ENCODE results near the gene ZNF433. TPM values are rescaled to one million over a fixed set of nuclear protein-coding genes. Genes with fewer than 3 reads are reported as not detected.

ZNF433 gene
- total RNA-seq, 4 donors from 2014 or later, result 5.4 to 12.8 (median 6.5) TPM

- no peaks in the 10 kb centered on the region for H3K27me3 ChIP-seq
- ATAC-seq, result peak; percentile 99
- H3K4me3 ChIP-seq, result peak within 1 kb of the TSS; percentile 78 to 98
- peaks cover 0 to 43% (median 1%) of the 10 kb centered on the region in 3 donors for H3K9me3 ChIP-seq
- H3K27ac ChIP-seq, result peak within 1 kb of the TSS; percentile 87 to 97 (median 96)
- WGBS, 2 donors (ENCODE audit: low coverage in 1 of 2), result 3 to 6% methylated on average over 4 to 7 of the region's 66 CpGs
- peaks cover 0 to 23% (median 4%) of the 10 kb centered on the region in 3 donors for H3K4me1 ChIP-seq
- H3K36me3 ChIP-seq, result peaks cover 0 to 28% of the 10 kb centered on the region in 2 donors
- TF ChIP-seq POLR2A (IDR thresholded peaks at IDR 0.05), result peak; percentile 88 to 91
- peak; percentile 97 for TF ChIP-seq POLR2AphosphoS5 (IDR thresholded peaks at IDR 0.05)
- TF ChIP-seq, protein P1, sequence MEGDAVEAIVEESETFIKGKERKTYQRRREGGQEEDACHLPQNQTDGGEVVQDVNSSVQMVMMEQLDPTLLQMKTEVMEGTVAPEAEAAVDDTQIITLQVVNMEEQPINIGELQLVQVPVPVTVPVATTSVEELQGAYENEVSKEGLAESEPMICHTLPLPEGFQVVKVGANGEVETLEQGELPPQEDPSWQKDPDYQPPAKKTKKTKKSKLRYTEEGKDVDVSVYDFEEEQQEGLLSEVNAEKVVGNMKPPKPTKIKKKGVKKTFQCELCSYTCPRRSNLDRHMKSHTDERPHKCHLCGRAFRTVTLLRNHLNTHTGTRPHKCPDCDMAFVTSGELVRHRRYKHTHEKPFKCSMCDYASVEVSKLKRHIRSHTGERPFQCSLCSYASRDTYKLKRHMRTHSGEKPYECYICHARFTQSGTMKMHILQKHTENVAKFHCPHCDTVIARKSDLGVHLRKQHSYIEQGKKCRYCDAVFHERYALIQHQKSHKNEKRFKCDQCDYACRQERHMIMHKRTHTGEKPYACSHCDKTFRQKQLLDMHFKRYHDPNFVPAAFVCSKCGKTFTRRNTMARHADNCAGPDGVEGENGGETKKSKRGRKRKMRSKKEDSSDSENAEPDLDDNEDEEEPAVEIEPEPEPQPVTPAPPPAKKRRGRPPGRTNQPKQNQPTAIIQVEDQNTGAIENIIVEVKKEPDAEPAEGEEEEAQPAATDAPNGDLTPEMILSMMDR (IDR thresholded peaks at IDR 0.05), result peak in 1 of 4 experiments; percentile 10
- TF ChIP-seq EP300 (IDR thresholded peaks at IDR 0.05), result no peak
Observed at GRCh38 chr19:12064590-12065538, 29.4 kb upstream of the ZNF433 start, which contains the start of gene ZNF844. TSS of gene ZNF844 (plus strand) at chr19:12064731. CDS start at chr19:12064874, 143 bp downstream.

DNA sequence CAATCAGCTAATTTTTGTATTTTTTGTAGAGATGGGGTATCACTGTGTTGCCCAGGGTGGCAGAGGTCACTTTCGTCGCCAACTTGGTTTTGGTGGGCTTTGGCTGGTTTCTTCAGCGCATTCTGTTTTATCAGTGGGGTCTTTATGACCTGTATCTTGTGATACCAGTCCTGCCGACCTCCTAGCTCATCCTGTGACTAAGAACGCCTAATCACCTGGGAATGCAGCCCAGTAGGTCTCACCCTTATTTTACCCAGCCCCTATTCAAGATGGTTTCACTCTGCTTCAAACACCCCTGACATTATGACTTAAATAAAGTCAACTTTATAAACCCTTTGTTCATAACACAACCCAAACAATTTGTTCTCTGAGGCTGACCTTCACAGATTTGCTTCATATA is 20.3 kb upstream of the ZNF433 start:
- Histone ChIP-seq H3K9me3 (no peaks in the 10 kb centered on the region), H3K27ac (no peak overlapping the region), H3K27me3 (no peaks in the 10 kb centered on the region), H3K4me3 (no peak overlapping the region), H3K36me3 (no peaks in the 10 kb centered on the region), H3K4me1 (peaks cover 0 to 26% (median 5%) of the 10 kb centered on the region in 3 donors)
- ATAC-seq, result no peak
- whole genome bisulfite sequencing, 2 donors (ENCODE audit: low coverage in 1 of 2), result 50 to 73% methylated on average over 3 to 5 of the region's 5 CpGs
- TF ChIP-seq EP300 (IDR thresholded peaks at IDR 0.05) (no peak), POLR2AphosphoS5 (IDR thresholded peaks at IDR 0.05) (no peak), POLR2A (IDR thresholded peaks at IDR 0.05) (no peak)
- TF ChIP-seq, protein P1 (IDR thresholded peaks at IDR 0.05), result no peak

DNA sequence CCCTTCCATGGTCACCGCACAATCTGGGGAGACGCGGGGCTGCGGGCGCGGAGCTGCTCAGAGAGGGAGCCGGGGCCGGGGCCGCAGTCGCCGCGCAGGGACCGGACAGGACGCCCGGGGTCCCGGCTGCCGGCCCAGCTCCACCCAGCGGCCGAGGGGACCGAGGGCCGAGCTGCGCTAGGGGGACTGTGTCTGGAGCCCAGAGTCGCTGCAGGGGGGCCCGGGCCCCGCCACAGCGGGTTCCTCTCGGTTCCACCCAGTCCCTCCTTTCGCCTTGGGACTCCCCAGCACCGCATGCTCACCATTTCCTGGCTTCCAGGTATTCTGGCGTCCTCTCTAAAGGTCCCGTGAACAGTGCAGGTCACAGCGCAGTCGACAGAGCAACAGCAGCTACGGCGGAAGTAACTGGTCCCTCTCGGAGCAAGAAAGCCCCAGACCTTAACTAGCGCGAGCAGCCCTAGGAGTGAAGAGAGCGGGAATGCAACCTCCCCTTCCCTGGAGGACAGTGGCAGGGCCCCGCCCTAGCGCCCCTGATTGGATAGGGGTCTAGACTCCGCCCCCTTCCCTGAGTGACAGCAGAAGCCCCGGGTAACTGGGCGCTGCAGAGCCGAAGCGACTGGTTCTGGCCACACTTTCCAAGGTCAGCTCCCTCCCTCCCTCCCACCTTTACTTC is 17.2 kb upstream of the ZNF433 start, which contains the start of gene ZNF878:
Gene ZNF878 (minus strand): TSS at position 465 of the 673 bp plus-strand sequence. CDS start 160 bp downstream, at position 305.
- peak; percentile 39 to 42 for TF ChIP-seq POLR2A (IDR thresholded peaks at IDR 0.05)
- TF ChIP-seq EP300 (IDR thresholded peaks at IDR 0.05), result no peak
- peak; percentile 86 for TF ChIP-seq POLR2AphosphoS5 (IDR thresholded peaks at IDR 0.05)
- TF ChIP-seq, protein P1 (IDR thresholded peaks at IDR 0.05), result no peak
- peak within 1 kb of the TSS; percentile 57 to 67 for H3K4me3 ChIP-seq
- peak within 1 kb of the TSS; percentile 2 to 81 (median 78) for H3K27ac ChIP-seq
- no peaks in the 10 kb centered on the region for H3K9me3 ChIP-seq
- H3K36me3 ChIP-seq, result no peaks in the 10 kb centered on the region
- ATAC-seq, result peak; percentile 99
- no peaks in the 10 kb centered on the region for H3K27me3 ChIP-seq
- 0% methylated on average over 4 of the region's 46 CpGs; no CpG with 5 or more reads in 1 of the 2 donors for WGBS, 2 donors (ENCODE audit: low coverage in 1 of 2)
- H3K4me1 ChIP-seq, result peaks cover 0 to 16% (median 5%) of the 10 kb centered on the region in 3 donors

DNA sequence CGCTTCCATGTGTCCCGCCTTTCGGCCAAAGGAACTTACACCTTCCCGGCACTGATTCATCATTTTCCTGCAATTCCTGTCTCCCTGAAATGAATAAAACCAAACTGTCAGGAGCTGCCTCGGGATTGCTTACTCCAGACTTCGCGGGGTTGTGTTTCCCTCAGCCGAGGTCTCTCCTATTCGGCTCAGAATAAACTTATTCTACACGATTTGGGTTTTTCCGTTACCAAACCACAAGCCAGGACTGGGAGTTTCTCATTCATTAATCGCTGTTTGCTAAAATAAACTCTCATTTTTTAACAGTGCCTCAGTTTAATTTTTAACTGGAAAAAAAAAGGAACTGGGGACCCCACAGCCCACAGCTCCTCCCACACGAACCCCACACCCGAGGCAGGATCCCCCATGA is 16.6 kb upstream of the ZNF433 start:
- 0 to 5% methylated on average over 10 to 12 of the region's 14 CpGs for WGBS, 2 donors (ENCODE audit: low coverage in 1 of 2)
- H3K4me3 ChIP-seq, result peak overlapping the region; percentile 57 to 67
- peak; percentile 54 for TF ChIP-seq POLR2AphosphoS5 (IDR thresholded peaks at IDR 0.05)
- no peak for TF ChIP-seq EP300 (IDR thresholded peaks at IDR 0.05)
- H3K27ac ChIP-seq, result peak overlapping the region; percentile 2 to 81 (median 78)
- peaks cover 0 to 16% (median 5%) of the 10 kb centered on the region in 3 donors for H3K4me1 ChIP-seq
- H3K36me3 ChIP-seq, result no peaks in the 10 kb centered on the region
- no peak for ATAC-seq
- no peaks in the 10 kb centered on the region for H3K27me3 ChIP-seq
- no peaks in the 10 kb centered on the region for H3K9me3 ChIP-seq

- Histone ChIP-seq H3K4me1 (peaks cover 0 to 11% (median 5%) of the 10 kb centered on the region in 3 donors), H3K4me3 (no peak overlapping the region), H3K27me3 (no peaks in the 10 kb centered on the region), H3K27ac (no peak overlapping the region), H3K9me3 (peaks cover 0 to 29% (median 6%) of the 10 kb centered on the region in 3 donors), H3K36me3 (peaks cover 0 to 16% of the 10 kb centered on the region in 2 donors)
- 91 to 100% methylated on average over 2 of the region's 2 CpGs for WGBS, 2 donors (ENCODE audit: low coverage in 1 of 2)
- TF ChIP-seq, protein P1 (IDR thresholded peaks at IDR 0.05), result no peak
- TF ChIP-seq EP300 (IDR thresholded peaks at IDR 0.05) (no peak), POLR2AphosphoS5 (IDR thresholded peaks at IDR 0.05) (no peak), POLR2A (IDR thresholded peaks at IDR 0.05) (no peak)
- no peak for ATAC-seq
Observed at GRCh38 chr19:12047868-12048267, 12.4 kb upstream of the ZNF433 start.

All from gastroesophageal sphincter (tissue), 4 donors.